ENCODE results near the gene CAPZA3.

CAPZA3 gene

GRCh38 chr12:18718462-18718861, 19.5 kb upstream of the CAPZA3 start:
- H3K4me1 ChIP-seq (ENCODE audit: control insufficient read depth, insufficient read depth, low read length) = no peaks in the 10 kb centered on the region
- H3K36me3 ChIP-seq (ENCODE audit: control insufficient read depth, insufficient read depth, low read length) = no peaks in the 10 kb centered on the region
- no peak overlapping the region for H3K27ac ChIP-seq (ENCODE audit: insufficient read depth, low read depth, low read length, poor library complexity, severe bottlenecking)
- H3K4me3 ChIP-seq (ENCODE audit: insufficient read depth, low read depth, low read length) = no peak overlapping the region
- H3K9me3 ChIP-seq (ENCODE audit: control insufficient read depth, low read length) = no peaks in the 10 kb centered on the region
- H3K27me3 ChIP-seq (ENCODE audit: control insufficient read depth, insufficient read depth, low read length, poor library complexity, severe bottlenecking) = no peaks in the 10 kb centered on the region

GRCh38 chr12:18719922-18720510, 17.9 kb upstream of the CAPZA3 start:
- Histone ChIP-seq H3K4me1 (ENCODE audit: control insufficient read depth, insufficient read depth, low read length) (no peaks in the 10 kb centered on the region), H3K27me3 (ENCODE audit: control insufficient read depth, insufficient read depth, low read length, poor library complexity, severe bottlenecking) (no peaks in the 10 kb centered on the region), H3K9me3 (ENCODE audit: control insufficient read depth, low read length) (no peaks in the 10 kb centered on the region), H3K4me3 (ENCODE audit: insufficient read depth, low read depth, low read length) (no peak overlapping the region), H3K36me3 (ENCODE audit: control insufficient read depth, insufficient read depth, low read length) (no peaks in the 10 kb centered on the region), H3K27ac (ENCODE audit: insufficient read depth, low read depth, low read length, poor library complexity, severe bottlenecking) (no peak overlapping the region)
- 92 to 100% methylated on average over 2 of the region's 3 CpGs for WGBS, 2 experiments

GRCh38 chr12:18720690-18721089, 17.2 kb upstream of the CAPZA3 start:
- H3K4me1 ChIP-seq (ENCODE audit: control insufficient read depth, insufficient read depth, low read length) = no peaks in the 10 kb centered on the region
- H3K27me3 ChIP-seq (ENCODE audit: control insufficient read depth, insufficient read depth, low read length, poor library complexity, severe bottlenecking) = no peaks in the 10 kb centered on the region
- no peak overlapping the region for H3K4me3 ChIP-seq (ENCODE audit: insufficient read depth, low read depth, low read length)
- H3K9me3 ChIP-seq (ENCODE audit: control insufficient read depth, low read length) = no peaks in the 10 kb centered on the region
- no peaks in the 10 kb centered on the region for H3K36me3 ChIP-seq (ENCODE audit: control insufficient read depth, insufficient read depth, low read length)
- no peak overlapping the region for H3K27ac ChIP-seq (ENCODE audit: insufficient read depth, low read depth, low read length, poor library complexity, severe bottlenecking)

DNA sequence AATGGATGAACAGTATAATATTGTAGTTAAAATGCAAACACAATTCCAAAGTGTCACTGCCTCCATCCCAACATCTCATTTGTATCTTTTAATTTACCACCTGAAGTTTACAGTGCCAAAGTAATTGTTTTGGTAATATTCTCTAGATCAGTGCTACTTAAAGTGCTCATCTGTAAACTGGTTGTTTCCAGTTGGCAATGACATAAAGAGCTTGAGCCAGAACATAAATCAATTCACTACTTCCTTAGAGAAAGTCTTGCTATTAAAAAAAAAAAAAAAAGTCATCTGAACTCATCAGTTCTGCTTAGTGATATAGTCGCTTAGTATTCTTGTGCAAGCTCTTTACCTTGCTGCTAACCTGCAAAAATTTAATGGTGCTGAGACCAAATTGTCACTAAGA, 16.5 kb upstream of the CAPZA3 start:
- Histone ChIP-seq H3K9me3 (ENCODE audit: control insufficient read depth, low read length) (no peaks in the 10 kb centered on the region), H3K4me1 (ENCODE audit: control insufficient read depth, insufficient read depth, low read length) (no peaks in the 10 kb centered on the region), H3K27me3 (ENCODE audit: control insufficient read depth, insufficient read depth, low read length, poor library complexity, severe bottlenecking) (no peaks in the 10 kb centered on the region), H3K27ac (ENCODE audit: insufficient read depth, low read depth, low read length, poor library complexity, severe bottlenecking) (no peak overlapping the region), H3K36me3 (ENCODE audit: control insufficient read depth, insufficient read depth, low read length) (no peaks in the 10 kb centered on the region), H3K4me3 (ENCODE audit: insufficient read depth, low read depth, low read length) (no peak overlapping the region)
- WGBS, 2 experiments = 93 to 100% methylated on average over 1 of the region's 1 CpG

GRCh38 chr12:18723752-18724151, 14.2 kb upstream of the CAPZA3 start:
- no peaks in the 10 kb centered on the region for H3K36me3 ChIP-seq (ENCODE audit: control insufficient read depth, insufficient read depth, low read length)
- H3K27me3 ChIP-seq (ENCODE audit: control insufficient read depth, insufficient read depth, low read length, poor library complexity, severe bottlenecking) = no peaks in the 10 kb centered on the region
- no peaks in the 10 kb centered on the region for H3K4me1 ChIP-seq (ENCODE audit: control insufficient read depth, insufficient read depth, low read length)
- H3K27ac ChIP-seq (ENCODE audit: insufficient read depth, low read depth, low read length, poor library complexity, severe bottlenecking) = no peak overlapping the region
- no peak overlapping the region for H3K4me3 ChIP-seq (ENCODE audit: insufficient read depth, low read depth, low read length)
- no peaks in the 10 kb centered on the region for H3K9me3 ChIP-seq (ENCODE audit: control insufficient read depth, low read length)
- 90 to 96% methylated on average over 2 of the region's 2 CpGs for WGBS, 2 experiments

DNA sequence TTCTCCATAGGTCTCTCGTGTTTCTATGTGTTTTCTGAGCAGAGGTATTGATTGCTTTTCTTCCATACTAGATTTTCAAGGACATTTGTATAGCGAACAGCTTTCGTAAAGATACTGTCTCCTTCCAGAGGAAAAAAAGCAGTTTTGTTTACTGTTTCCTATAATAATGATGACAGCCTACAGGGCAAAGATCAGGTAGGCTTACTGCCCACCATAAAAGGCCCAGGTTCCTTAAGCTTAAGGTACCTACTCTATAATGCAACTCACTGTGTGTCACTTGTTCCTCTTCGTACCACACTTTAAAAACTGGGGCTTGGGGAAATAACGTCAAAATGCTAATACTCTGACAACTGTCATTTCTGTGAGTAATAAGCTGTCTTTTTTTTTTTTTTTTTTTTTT, 6.8 kb upstream of the CAPZA3 start:
- H3K4me3 ChIP-seq (ENCODE audit: insufficient read depth, low read depth, low read length) = no peak overlapping the region
- H3K4me1 ChIP-seq (ENCODE audit: control insufficient read depth, insufficient read depth, low read length) = no peaks in the 10 kb centered on the region
- WGBS, 2 experiments = 91 to 94% methylated on average over 3 to 5 of the region's 5 CpGs
- H3K27me3 ChIP-seq (ENCODE audit: control insufficient read depth, insufficient read depth, low read length, poor library complexity, severe bottlenecking) = no peaks in the 10 kb centered on the region
- H3K9me3 ChIP-seq (ENCODE audit: control insufficient read depth, low read length) = peaks cover 2% of the 10 kb centered on the region
- no peak overlapping the region for H3K27ac ChIP-seq (ENCODE audit: insufficient read depth, low read depth, low read length, poor library complexity, severe bottlenecking)
- H3K36me3 ChIP-seq (ENCODE audit: control insufficient read depth, insufficient read depth, low read length) = no peaks in the 10 kb centered on the region

GRCh38 chr12:18747895-18748294, 10.0 kb downstream of the CAPZA3 start:
- Histone ChIP-seq H3K27ac (ENCODE audit: insufficient read depth, low read depth, low read length, poor library complexity, severe bottlenecking) (no peak overlapping the region), H3K9me3 (ENCODE audit: control insufficient read depth, low read length) (no peaks in the 10 kb centered on the region), H3K27me3 (ENCODE audit: control insufficient read depth, insufficient read depth, low read length, poor library complexity, severe bottlenecking) (no peaks in the 10 kb centered on the region), H3K4me1 (ENCODE audit: control insufficient read depth, insufficient read depth, low read length) (peaks cover 11% of the 10 kb centered on the region), H3K4me3 (ENCODE audit: insufficient read depth, low read depth, low read length) (no peak overlapping the region), H3K36me3 (ENCODE audit: control insufficient read depth, insufficient read depth, low read length) (no peaks in the 10 kb centered on the region)
- WGBS, 2 experiments = 85 to 93% methylated on average over 1 of the region's 1 CpG

DNA sequence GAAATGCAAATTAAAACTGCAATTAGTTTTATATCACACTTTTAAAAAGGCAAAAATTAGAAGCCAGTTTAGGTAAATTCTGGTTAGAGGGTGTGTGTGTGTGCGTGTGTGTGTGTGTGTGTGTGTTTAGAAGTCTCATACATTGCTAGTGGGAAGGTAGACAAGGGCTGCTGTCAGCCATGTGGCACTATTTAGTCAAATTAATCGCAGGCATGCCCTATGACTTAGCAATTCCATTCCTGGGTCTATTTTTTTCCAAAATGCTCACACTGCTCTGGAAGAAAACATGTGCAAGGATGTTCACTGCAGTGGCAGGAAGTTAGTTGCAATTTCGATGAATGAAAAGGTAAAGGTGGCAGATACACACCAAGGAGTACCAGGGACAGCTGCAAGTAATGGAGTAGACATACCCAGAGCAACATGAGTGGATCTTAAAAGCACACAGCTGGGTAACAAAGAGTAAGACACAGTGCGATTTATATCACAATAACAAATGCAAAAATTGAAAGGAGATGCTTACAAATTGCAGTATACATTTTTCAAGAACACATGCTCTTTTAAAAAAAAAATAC, 11.6 kb downstream of the CAPZA3 start:
- Histone ChIP-seq H3K27me3 (ENCODE audit: control insufficient read depth, insufficient read depth, low read length, poor library complexity, severe bottlenecking) (no peaks in the 10 kb centered on the region), H3K4me3 (ENCODE audit: insufficient read depth, low read depth, low read length) (no peak overlapping the region), H3K9me3 (ENCODE audit: control insufficient read depth, low read length) (no peaks in the 10 kb centered on the region), H3K36me3 (ENCODE audit: control insufficient read depth, insufficient read depth, low read length) (no peaks in the 10 kb centered on the region), H3K27ac (ENCODE audit: insufficient read depth, low read depth, low read length, poor library complexity, severe bottlenecking) (no peak overlapping the region), H3K4me1 (ENCODE audit: control insufficient read depth, insufficient read depth, low read length) (peaks cover 26% of the 10 kb centered on the region)
- WGBS, 2 experiments = 92 to 96% methylated on average over 3 to 4 of the region's 4 CpGs

DNA sequence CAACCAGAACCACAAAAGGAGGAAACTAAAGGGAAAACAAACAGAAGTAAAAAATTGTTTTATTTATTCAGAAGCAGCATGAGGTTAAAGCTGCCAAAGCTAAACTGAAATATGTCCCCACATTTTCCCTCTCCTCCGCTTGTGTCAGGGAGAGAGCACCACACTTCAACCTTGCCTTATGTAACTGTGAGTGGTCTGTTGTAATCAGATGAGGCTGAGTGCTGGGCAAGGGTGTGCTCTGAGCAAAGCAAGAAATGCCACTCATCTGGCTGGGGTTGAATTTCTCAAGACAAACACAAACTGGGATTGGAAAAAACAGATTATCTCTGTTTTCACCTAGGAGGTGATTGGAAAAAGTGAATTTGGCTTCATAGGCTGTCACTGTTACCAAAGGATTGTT, 12.2 kb downstream of the CAPZA3 start:
- Histone ChIP-seq H3K9me3 (ENCODE audit: control insufficient read depth, low read length) (no peaks in the 10 kb centered on the region), H3K27me3 (ENCODE audit: control insufficient read depth, insufficient read depth, low read length, poor library complexity, severe bottlenecking) (no peaks in the 10 kb centered on the region), H3K4me1 (ENCODE audit: control insufficient read depth, insufficient read depth, low read length) (peaks cover 26% of the 10 kb centered on the region), H3K27ac (ENCODE audit: insufficient read depth, low read depth, low read length, poor library complexity, severe bottlenecking) (no peak overlapping the region), H3K4me3 (ENCODE audit: insufficient read depth, low read depth, low read length) (no peak overlapping the region), H3K36me3 (ENCODE audit: control insufficient read depth, insufficient read depth, low read length) (no peaks in the 10 kb centered on the region)
- 85% methylated on average over 1 of the region's 1 CpG; no CpG with 5 or more reads in 1 of the 2 experiments for WGBS, 2 experiments

DNA sequence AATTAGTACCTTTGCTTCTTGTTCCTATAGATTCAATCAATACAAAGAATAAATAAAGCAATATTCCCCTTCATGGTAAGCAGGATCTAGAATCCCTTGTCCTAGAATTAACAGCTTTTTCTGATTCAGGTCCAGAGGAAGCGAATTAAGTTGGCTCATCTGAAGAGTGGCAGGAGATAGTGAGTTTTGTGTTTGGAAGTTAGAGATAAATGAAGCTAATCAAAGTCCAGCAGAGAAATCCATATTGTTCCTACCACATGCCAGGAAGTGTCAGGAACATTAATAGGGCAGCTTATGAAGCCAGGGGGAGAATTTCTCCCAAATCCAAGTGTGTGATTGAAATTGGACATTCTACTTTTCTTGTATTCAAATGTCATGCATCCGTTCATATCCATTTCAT, 13.9 kb downstream of the CAPZA3 start:
- H3K27me3 ChIP-seq (ENCODE audit: control insufficient read depth, insufficient read depth, low read length, poor library complexity, severe bottlenecking) = no peaks in the 10 kb centered on the region
- H3K36me3 ChIP-seq (ENCODE audit: control insufficient read depth, insufficient read depth, low read length) = no peaks in the 10 kb centered on the region
- H3K4me1 ChIP-seq (ENCODE audit: control insufficient read depth, insufficient read depth, low read length) = peaks cover 26% of the 10 kb centered on the region
- WGBS, 2 experiments = 94 to 100% methylated on average over 2 of the region's 2 CpGs
- H3K27ac ChIP-seq (ENCODE audit: insufficient read depth, low read depth, low read length, poor library complexity, severe bottlenecking) = no peak overlapping the region
- no peaks in the 10 kb centered on the region for H3K9me3 ChIP-seq (ENCODE audit: control insufficient read depth, low read length)
- H3K4me3 ChIP-seq (ENCODE audit: insufficient read depth, low read depth, low read length) = no peak overlapping the region
